Stimulated activated CD8-positive, alpha-beta memory T cell treated with anti-CD3 and anti-CD28 coated beads, Interleukin-2, amount 100 ng/mL, for 48 hours (primary cell): Measurements from ENCODE around the gene NF1.
"Not testable (repeated sequence)": the region's sequence is repeated elsewhere in the genome, so short reads cannot be mapped to it uniquely, and the experiment has no call there.

Experiments used
- DNase-seq, 2 donors: peaks; one replicate each; pipeline ENCODE4 v3.0.0-alpha.2; 2020; ENCODE audit warnings: low read depth in 2 of 2

Gene NF1

GRCh38 chr17:31176143-31176542, 81.4 kb downstream of the NF1 start:
- DNase-seq = not testable (repeated sequence)

DNA sequence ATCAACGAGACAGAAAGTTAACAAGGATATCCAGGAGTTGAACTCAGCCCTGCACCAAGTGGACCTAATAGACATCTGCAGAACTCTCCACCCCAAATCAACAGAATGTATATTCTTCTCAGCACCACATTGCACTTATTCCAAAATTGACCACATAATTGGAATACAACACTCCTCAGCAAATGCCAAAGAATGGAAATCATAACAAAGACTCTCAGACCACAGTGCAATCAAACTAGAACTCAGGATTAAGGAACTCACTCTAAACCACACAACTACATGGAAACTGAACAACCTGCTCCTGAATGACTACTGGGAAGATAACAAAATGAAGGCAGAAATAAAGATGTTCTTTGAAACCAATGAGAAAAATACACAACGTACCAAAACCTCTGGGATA, 84.2 kb downstream of the NF1 start:
- not testable (repeated sequence) for DNase-seq

GRCh38 chr17:31195305-31195704, 100.5 kb downstream of the NF1 start:
- no peak for DNase-seq

GRCh38 chr17:31198026-31198425, 103.2 kb downstream of the NF1 start:
- DNase-seq = no peak

DNA sequence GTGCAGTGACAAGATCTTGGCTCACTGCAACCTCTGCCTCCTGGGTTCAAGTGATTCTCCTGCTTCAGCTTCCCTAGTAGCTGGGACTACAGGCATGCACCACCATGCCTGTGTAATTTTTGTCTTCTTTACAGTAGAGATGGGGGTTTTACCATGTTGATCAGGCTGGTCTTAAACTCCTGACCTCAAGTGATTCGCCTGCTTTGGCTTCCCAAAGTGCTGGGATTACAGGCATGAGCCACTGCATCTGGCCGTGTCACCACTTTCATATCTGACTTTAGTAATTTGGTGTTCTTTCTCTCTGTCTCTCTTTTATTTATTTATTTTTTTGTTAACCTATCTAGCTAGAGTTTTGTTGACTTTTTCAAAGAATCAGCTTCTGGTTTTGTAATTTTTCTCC, 103.9 kb downstream of the NF1 start:
- not testable (repeated sequence) for DNase-seq

DNA sequence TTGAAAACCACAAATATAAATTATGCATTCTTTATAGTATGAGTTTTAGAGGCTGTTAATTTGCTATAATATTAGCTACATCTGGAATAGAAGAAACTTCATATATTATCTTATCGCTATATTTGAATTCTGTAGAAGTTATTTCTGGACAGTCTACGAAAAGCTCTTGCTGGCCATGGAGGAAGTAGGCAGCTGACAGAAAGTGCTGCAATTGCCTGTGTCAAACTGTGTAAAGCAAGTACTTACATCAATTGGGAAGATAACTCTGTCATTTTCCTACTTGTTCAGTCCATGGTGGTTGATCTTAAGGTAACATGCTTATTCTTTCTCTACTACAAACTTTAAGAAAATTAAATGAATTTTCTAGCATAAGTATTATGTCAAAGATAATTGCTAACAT, 105.5 kb downstream of the NF1 start:
- no peak for DNase-seq

- DNase-seq = no peak
Measured at GRCh38 chr17:31202968-31203367, 108.2 kb downstream of the NF1 start.

DNA sequence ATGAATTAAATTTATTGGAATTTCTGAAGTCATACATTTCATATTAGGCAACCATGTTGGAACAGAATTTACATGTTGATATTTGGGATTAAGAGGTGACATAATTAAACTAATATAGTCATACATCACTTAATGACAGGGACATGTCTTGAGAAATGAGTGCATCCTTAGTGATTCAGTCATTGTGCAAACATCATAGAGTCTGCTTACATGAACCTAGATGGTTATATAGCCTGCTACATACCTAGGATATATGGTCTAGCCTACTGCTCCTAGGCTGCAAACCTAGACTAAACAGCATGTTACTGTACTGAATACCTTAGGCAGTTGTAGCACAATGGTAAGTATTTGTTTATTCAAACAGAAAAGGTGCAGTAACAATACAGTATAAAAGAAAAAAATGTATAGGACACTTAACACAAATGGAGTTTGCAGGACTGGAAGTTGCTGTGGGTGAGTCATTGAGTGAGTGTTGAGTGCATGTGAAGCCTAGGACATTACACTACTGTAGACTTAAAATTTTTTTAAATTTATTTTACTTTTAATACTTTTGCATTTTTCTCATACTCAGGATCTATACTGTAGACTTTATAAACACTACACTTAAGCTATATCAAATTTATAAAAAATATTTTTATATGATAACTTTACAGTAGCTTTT, 116.7 kb downstream of the NF1 start:
- DNase-seq = no peak

- no peak for DNase-seq
Measured at GRCh38 chr17:31216031-31216751, 121.4 kb downstream of the NF1 start.

DNA sequence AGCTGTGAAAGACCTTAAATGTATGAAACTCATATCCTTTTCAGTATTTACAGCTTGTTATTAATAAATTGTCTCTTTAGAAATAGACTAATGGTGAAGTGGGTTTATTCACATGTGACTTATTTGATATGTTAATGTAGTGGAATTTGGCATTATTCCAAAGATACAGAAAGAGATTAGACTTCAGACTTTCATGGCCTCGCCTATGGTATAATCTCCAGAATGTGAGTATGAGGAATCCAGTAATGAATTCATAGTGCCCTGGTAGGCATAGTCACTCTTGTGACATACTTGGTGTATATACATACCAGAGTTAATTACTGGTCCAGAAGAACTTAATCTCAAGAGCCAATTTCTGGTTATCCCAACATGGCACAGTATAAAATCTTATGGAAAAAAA, 129.6 kb downstream of the NF1 start:
- DNase-seq = no peak

GRCh38 chr17:31225831-31226230, 131.1 kb downstream of the NF1 start:
- DNase-seq = no peak

GRCh38 chr17:31226373-31226772, 131.6 kb downstream of the NF1 start:
- DNase-seq = no peak

- DNase-seq = no peak
Measured at GRCh38 chr17:31226950-31227349, 132.2 kb downstream of the NF1 start.

GRCh38 chr17:31231852-31232251, 137.1 kb downstream of the NF1 start:
- no peak for DNase-seq

DNA sequence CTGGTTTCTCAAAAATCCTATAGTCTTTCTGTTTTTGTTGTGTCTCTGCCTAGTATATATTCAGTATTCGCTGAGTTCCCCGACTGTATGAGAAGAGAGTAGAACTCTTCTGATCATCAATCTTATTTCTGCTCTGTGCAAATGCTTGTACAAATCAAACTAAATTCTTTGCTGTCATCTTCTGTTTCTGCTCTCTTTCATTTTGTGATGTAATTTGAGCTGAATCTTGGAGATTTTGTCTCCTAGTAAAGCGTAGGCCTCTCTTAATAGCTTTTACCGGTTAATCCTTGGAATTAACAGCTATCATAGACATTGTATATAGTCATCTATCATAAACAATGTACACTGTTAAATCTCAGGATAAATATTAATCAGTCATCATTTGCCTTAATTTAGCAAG, 140.3 kb downstream of the NF1 start:
- DNase-seq = no peak

DNA sequence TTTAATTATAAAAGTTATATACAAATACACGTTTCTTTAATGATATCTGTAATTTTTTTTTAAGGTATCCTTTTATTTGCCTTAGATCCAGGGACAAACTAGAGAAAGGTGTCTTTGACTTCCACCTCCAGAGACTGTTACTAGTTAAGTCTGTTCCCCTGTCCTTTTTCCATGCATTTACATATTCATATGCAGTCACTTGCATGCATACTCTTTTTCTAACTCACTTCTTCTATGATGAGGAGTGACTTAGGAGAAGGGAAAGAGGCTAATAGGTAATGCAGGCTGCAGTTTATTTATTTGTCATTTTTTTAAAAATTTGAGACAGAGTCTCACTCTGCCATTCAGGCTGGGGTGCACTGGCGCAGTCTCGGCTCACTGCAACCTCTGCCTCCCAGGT, 141.4 kb downstream of the NF1 start:
- DNase-seq = no peak

GRCh38 chr17:31236712-31237111, 141.9 kb downstream of the NF1 start:
- DNase-seq = no peak

DNA sequence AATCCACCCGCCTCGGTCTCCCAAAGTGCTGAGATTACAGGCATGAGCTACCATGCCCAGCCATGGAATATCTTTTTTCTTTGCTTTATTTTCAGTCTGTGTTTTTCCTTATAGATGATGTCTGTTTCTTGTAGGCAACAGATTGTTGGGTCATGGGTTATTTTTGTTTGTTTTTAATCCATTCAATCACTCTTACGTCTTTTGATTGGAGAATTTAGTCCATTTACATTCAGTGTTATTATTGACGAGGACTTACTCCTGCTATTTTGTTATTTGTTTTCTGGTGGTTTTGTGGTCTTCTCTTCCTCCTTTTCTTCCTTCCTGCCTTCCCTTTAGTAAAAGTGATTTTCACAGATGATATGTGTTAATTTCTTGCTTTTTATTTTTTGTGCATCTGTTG, 146.3 kb downstream of the NF1 start:
- no peak for DNase-seq

- no peak for DNase-seq
Measured at GRCh38 chr17:31248986-31249834, 154.4 kb downstream of the NF1 start.

DNA sequence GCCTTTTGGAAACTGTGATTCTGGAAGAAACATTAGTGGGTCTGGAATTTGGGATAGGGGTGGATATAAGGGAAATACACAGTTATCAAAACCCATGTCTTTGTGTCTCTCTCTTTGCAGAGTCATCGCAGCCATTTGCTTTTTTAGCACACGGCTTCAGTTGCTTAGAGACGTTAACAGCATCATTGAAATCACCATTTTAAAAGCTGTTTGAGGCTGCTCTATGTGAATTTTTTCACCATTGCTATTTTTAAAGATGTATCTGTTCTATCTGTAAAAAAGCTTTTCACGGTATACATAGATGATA, 155.0 kb downstream of the NF1 start:
- no peak for DNase-seq

DNA sequence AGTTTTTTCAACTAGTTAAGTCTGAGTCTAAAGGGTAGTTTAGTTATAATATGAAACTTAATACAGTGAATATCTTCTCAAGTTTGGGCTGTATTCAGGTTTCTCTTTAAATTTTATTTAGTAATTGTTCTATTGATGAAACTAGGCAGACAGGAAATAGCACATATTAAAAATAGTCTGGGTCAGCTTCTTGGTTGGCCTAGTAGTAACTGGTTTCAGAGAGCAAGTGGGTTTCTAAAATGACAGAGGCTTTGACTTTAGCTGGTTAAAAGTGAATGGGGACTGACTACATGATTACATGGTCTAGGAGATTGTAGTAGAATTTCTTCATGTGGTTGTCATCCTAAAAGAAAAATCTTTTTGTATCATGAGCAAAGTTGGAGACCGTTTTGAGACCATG, 155.5 kb downstream of the NF1 start:
- DNase-seq = no peak

DNA sequence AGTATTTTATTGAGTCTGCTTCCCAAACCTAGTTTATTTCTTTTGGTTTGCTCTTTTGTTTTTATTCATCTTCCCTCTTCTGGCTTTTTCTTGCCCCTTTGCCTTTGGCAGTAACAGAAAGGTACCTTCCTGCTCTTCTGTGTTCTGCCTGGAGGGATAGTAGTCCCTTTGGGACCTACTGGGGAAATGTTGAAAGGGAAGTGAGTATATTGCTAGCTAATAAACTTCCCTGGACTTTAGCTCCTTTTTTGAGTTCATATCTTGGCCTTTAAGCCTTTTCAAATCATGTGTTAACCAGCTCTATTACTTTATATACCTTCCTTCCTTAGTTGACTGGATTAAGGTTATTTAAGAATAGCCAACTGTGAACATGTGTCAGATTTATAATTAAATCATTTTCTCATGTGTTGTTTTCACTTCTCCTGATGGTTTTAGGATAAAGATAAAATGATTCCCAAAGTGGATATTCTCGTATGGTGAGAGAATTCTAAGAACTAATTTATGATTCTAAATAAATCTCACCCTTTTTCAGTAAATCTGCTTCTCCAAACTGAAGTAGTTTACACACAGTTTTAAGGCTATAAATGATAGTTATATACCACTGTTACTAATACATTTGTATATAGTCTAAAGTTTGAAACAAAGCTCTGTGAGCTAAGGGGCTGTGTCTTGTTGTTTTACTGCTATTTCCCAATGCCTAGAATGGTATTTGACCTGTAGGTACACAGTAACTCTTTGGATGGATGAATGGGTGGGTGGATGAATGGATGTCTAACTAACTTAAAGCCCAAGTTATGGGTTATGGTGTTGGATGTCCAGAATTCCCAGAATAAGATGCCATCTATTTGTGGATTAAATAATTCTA, 156.6 kb downstream of the NF1 start:
- no peak for DNase-seq
